ENCODE data around the gene CYP2F1.
"Not testable (repeated sequence)": the region's sequence is repeated elsewhere in the genome, so short reads cannot be mapped to it uniquely, and the experiment has no call there.

The CYP2F1 gene

DNA sequence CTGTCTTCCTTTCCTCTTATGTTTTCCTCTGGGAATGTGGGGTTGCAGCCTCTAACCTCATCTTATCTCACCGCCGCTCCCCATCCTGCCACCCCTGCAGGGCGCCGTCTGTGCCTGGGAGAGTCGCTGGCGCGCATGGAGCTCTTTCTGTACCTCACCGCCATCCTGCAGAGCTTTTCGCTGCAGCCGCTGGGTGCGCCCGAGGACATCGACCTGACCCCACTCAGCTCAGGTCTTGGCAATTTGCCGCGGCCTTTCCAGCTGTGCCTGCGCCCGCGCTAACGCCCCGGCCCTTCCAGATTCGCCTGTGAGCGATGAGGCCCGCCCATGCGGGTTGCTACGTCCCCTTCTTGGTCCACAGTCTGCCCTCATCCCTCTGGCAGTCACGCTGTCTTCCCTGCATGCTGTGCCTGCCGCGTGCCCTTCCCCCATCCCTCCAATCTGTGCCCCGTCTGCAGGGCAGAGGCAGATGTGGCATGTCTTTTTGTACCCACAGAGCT is 13.6 kb downstream of the CYP2F1 start:
- not testable (repeated sequence) for DNase-seq

DNA sequence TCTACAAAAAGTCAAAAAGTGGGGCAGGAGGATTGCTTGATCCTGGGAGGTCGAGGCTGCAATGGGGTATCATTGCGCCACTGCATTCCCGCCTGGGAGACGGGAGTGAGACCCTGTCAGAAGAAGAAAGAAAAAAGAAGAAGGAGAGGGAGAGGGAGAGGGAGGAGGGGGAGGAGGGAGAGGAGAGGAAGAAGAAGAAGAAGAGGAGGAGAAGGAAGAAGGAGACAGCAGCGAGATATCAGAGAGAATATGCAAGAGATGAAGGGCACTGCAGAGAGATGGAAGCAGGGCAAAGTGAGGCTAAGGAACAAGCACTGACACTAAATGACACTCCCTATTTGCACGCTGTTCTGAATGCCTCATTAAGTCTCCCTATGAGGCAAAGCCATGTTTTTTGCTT is 14.5 kb downstream of the CYP2F1 start:
- DNase-seq: no peak

DNA sequence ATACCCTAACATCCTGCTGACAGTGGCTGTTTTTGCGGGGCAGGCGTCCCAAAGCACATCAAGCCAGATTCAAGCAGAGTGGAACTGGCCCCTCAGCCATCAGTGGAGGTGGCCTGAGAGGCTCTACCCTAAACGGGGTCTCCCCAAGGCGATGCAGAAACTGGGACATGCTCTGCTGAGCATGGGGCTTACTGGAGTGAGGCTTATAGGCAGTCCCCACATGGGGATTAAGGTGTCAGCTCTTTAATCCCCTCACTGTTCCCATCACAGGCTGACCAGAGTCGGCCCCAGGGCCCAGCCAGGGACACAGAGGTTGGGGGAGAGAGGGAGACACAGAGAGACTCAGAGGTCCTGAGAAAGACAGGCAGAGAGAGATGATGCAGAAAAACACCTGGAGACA is 17.0 kb downstream of the CYP2F1 start:
- no peak for DNase-seq

DNA sequence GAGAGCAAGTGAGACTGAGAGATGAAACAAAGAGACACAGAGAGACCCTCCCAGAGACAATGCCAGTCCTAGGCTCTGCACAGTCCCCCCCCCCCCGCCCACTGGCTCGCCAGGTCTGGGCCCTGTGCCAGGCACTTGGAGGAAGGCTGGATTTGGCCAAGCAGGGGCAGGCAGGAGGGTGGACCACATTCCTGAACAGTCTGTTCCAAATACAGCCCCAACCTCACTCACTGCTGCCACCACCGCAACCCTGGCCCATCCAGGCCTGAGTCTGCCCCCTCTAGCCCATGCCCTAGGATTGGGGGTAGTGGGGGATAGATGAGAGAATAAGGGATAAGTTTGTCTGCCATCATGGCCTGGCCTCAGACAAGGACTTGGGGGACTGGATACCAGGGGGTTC is 19.0 kb downstream of the CYP2F1 start:
- no peak for DNase-seq

DNA sequence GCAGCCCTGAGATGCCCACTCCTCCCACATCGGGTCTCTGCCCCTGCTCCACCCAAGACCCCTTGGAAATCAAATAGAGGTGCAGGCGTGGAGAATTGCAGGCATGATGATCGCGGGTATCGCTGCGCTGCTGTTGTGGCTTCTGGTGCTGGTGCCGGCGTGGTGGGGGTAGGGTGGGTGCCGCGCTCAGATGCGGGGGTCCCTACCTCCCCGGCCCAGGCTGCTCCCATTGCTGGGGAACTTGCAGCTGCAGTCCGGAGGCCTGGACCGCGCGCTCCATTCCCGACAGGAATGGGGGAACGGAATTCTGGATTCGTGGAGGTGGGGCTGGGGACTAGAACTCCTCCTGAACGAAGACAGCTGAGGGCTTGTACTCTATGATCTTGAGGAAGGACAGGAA is 20.4 kb downstream of the CYP2F1 start:
- no peak for DNase-seq

DNA sequence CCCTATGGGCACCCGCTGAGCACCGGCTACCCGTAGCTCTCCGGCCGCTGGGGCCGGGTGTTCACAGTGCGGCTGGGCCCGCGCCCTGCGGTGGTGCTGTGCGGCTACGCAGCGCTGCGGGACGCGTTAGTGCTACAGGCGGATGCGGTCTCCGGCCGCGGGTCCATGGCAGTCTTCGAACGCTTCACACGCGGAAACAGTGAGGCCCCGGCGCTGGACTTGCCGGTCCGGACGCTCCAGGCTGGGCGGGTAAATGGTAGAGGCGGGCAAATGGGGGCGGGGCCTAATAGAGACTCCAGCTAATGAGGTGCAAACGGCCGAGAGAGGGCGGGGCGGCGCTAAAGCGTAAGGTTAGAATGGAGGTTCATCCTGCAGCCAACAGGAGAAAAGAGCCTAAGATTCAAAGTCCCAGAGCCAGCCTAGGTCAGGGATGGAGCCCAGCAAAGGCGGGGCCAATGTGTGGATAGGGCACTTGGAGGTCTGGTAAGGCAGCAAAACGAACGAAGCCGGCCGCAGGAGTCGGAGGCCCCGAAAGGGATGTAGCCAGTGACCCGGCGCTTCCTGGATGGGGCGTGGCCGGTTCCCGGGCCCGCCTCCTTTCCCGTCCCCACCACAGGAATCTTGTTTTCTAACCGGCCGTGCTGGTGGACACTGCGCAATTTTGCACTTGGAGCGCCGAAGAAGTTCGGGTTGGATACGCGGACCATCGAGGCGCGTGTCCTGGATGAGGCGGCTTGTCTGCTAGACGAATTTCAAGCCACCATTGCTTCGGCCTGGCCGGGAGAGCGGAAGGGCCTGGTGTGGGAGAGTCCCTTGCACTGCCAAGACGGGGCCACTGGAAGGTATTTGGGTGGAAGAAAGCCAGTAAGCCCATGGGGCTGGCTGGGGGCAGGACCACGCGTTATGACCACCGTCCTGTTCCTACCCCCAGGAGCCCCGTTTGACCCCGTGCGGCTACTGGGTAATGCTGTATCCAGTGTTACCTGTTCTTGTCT is 21.5 kb downstream of the CYP2F1 start:
- not testable (repeated sequence) for DNase-seq

DNA sequence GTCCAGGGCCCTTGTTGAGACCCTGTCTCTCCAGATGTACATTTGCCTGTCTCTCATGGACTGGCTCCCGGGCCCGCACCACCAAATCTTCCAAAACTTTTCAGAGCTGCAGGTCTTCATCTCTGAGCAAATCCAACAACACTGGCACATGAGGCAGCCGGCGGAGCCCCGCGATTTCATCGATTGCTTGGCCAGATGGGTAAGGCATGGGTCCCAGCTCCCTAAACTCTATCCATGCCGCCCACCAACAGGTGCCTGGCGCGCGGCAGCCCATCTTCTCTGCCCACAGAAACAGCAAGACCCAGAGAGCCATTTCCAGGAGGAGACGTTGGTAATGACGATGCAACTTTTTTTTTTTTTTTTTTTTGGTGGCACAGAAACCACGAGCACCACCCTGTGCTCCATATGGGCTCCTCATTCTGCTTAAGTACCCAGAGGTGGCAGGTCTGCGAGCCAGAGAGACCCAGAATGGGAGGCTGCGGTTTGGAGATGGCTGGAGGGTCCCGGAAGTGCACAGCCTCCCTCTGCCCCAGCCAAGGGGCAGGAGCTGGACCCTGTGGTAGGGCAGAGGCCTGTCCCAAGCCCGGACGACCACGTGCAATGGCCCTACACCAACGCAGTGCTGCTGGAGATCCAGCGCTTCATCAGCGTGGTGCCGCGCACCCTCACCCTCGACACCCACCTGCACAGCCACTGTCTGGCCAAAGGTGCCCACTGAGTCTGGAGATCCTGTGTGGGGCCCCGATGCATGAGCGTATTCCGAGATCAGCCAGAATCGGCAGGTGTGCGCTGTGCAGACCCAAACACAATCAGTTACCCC is 22.6 kb downstream of the CYP2F1 start:
- no peak for DNase-seq

DNA sequence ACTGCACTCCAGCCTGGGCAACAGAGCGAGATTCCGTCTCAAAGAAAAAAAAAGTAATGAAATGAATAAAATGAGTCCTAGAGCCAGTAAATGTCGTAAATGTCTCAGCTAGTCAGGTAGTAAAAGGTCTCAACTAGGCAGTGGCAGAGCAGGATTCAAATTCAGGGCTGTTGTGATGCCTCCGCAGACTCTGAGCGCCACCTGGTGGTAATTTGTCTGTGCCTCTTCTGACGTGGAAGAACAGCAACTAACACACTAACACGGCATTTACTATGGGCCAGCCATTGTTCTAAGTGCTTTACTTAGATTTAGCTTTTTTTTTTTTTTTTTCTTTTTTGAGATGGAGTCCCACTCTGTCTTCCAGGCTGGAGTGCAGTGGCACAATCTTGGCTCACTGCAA is 30.2 kb downstream of the CYP2F1 start:
- DNase-seq: peak; percentile 45

DNA sequence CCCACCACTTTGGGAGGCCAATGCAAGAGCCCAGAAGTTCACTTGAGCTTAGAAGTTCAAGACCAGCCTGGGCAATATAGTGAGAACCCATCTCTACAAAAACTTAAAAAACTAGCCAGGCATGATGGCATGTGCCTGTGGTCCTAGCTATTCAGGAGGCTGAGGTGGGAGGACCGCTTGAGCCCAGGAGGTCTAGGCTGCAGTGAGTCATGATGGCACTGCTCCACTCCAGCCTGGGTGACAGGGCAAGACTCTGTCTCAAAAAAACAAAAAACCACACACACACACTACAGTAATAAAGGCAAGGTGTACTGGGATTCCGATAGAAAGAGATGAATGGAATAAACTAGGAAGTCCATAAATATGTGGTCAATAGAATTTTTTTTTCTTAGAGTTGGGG is 35.6 kb downstream of the CYP2F1 start:
- no peak for DNase-seq

DNA sequence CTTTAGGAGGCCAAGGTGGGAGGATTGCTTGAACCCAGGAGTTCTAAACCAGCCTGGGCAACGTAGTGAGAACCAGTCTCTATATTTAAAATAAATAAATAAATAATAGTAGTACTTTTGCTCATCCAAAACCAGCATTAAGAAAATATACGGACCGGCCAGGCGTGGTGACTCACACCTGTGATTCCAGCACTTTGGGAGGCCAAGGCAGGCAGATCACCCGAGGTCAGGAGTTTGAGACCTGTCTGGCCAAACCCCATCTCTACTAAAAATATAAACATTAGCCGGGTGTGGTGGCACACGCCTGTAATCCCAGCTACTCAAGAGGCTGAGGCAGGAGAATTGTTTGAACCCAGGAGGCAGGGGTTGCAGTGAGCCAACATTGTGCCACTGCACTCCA is 36.8 kb downstream of the CYP2F1 start:
- not testable (repeated sequence) for DNase-seq

DNA sequence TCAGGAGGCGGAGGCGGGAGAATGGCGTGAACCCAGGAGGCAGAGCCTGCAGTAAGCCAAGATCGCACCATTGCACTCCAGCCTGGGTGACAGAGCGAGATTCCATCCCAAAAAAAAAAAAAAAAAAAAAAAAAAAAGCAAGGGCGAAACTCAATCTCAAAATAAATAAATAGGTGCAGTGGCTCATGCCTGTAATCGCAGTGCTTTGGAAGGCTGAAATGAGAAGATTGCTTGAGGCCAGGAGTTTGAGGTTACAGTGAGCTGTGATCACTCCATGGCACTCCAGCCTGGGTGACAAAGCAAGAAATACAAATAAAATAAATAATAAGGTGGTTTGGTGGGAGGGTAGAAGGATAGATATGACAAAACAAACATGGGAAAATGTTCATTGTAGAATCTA is 39.8 kb downstream of the CYP2F1 start:
- no peak for DNase-seq

DNA sequence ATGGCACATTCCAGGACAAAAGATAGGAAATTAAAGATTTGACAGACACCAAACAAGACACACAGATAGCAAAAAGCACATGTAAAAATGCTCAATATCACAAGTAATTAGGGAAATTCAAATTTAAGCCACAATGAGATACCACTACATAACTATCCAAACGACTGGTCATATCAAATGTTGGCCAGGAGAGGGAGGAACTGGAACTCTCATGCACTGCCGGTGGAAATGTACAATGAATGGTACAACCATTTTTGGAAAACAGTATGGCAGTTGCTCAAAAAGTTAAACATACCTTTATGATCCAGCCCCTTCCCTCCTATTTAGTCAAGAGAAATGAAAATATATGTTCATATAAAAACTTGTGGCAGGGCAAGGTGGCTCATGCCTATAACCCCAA is 42.0 kb downstream of the CYP2F1 start:
- no peak for DNase-seq

DNA sequence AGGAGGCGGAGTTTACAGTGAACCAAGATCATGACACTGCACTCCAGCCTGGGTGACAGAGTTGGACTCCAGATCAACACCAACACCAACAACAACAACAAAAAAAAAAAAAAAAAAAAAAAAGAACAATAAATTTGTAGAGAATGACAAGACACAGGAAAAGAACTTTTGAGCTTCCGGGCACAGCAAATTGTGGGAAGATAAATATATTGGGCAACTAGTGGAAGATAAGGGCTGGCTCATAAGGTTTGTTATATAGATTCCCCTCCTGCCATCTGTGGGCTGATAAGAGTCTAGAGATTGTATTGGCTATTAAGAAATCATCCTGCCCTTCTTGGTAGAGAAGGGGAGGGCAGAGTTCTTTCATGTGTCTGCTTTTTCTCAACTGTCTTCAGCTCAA is 45.6 kb downstream of the CYP2F1 start:
- no peak for DNase-seq

DNA sequence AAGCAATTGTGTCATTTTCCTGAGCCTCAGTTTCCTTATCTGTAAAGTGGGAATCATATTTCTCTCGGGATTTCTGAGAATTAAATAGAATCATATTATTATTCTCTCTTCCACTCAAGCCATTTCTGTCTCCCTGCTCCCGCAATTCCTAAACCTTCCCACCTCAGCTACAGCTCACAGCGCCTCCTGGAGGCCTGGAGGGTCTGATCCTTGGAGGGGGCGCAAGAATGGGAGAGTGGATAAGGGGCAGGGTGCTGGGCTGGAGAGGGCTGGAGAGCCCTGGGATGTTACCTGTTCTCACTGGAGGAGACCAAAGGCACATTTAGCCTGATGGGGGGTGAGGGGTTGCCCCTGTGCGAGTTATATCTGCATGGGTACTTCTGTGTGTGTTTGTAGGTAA is 47.7 kb downstream of the CYP2F1 start:
- no peak for DNase-seq

DNA sequence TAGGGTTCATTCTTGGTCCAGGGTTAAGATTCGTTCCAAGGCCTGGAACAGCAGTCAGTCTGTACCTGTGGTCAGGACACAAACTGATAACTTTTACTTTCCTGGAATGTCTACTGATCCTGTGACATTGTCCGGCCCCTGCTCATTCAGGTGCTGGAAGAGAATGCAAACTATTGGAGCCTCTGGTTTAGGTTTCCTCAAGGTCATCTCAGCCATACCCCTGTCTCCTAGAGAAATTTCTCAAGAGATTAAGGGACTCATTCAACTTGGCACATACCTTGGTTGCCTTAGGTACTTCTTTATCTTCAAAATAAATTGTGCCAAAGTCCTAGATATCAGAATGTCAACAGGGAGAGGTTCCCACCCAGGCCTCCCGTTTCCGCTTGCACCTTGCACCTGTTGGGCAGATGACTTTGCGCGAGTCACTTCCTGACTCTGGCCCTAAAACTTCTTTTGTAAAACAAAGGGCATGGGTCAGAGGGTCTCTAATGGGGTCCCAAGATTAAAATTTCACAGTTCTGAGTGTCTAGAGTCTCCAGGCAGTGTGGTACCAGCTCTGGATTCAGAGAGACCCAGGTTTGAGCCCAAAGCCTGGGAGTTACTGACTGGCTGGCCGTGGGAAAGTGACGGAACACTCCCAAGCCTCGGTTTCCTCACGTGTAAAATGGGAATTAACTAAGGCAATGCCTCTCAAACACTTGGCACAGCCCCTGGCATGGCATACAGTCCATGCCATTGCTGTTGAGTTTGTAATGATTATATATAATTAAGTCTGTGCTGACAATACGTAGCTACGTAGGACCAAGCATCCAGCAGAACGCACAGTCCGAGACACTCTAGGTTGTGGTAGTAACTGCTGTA is 52.9 kb downstream of the CYP2F1 start:
- no peak for DNase-seq

DNA sequence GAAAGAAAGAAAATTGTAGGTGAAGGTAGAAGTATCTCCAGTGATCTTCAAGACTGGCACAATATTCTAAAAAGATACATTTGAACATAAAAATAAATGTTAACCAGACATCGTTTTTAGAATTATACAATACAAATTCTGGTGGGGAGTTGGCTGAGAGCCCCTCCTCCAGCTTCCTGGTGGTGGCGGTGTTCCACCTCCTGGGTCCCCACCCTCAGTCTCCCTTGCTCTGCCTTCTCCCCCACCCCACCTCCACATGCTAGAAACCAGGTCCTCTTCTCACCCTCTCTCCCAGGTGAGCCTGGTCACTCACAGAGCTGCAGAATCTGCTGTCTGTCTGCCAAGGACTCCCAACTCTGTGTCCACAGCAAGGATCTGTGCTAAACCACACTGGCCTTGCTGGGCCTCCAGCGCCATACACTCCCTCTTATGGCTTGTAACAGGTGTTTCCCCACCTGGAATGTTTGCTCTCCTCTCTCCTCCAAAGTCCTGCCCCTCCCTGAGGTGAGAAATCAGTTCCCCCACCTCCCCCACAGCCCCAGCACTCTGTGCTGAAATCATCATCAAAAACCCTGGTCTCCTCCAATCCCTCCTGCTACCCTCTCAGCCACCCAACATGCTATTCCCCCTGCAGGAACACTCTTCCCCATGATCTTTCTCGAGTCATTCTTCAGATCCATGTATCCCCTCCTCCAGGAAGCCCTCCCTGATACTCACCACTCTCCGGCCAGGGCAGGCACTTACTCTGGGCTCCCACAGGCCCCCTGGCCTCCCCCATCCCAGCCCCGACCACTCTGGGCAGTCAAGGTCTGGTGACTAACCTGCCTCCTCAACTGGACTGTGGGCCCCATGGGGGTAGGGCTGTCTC is 58.3 kb downstream of the CYP2F1 start:
- DNase-seq: no peak

DNA sequence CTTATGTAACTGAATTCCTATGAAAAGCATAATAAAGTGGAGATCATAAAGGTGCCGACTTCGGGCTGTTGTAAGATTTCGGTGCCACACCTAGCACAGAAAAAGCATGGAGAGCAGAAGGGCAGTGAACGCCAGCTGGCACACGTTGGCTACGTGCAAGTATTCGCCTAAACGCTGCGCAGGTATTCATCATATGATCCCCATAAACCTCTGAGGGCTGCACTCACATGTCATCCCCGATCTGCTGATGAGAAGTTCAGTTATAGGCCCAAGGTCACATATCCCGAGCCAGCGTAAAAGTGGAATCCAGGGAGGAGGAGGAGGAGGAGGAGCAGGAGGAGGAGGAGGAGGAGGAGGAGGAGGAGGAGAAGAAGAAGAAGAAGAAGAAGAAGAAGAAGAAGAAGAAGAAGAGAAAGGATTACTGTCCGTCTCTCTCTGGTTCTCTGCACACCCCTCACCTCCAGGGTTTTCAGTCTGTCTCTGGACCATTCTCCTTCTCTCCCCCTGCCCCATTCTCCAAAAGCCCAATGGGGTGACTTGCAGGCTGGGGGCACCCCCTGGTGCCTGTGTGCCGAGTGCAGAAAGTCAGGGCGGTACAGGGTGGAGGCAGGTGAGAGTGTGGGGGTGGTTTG is 60.2 kb downstream of the CYP2F1 start:
- no peak for DNase-seq

DNA sequence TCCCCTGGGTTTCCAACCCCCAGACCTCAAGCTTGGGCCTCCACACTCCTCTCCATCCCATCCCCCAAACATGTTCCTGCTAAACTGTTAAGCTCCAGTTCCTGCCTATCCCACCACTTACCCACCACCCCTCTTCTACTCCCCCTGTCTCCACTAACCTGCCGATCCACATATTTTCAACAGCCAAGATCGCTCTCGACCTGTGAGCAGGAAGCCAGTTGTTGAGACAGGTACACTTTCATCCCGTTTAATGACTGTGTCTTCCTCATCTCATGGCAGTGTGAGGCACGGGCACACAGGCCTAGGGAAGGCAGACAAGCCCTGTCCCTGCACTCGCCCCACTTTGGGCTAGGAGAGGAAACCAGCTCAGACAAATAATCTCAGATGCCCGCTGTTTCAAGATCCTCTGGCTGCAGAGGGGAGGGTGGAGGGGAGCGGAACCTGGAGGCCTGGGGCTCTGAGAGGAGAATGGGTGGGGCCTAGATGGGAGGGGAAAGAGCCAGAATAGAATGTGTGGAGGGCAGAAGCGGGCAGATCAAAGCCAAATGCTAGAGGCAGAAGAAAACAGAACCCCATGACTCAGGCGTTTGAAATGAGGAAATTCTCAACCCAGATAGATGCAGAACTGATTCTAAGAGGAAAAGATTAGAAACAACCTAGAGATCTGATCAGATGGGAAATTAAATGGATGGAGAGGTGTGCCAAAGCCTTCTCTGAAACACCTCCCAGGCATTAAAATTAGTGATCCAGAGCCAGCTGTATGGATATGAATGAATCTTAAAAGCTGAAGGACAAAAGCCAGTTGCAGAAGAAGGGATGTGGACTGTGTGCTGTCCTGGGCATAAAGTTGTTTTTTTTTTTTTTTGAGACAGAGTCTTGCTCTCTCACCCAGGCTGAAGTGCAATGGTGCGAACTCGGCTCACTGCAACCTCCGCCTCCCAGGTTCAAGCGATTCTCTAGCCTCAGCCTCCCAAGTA is 61.9 kb downstream of the CYP2F1 start:
- no peak for DNase-seq
